Chondrocyte (in vitro differentiated cells): Measurements from ENCODE around the gene USP54. TPM values are rescaled to one million over a fixed set of nuclear protein-coding genes. Genes with fewer than 3 reads are reported as not detected.
A peak's percentile ranks its signal among the peaks of the same experiment; 100 is the strongest.
"Not testable (repeated sequence)": the region's sequence is repeated elsewhere in the genome, so short reads cannot be mapped to it uniquely, and the experiment has no call there.

Source experiments
- DNase-seq: peaks from one replicate; pipeline ENCODE4 v3.0.0; 2021; ENCODE audit warnings: mixed read lengths, low spot score
- H3K27ac Mint-ChIP-seq: one replicate; pipeline ENCODE4 v1.8.0; 2021; ENCODE audit warnings: mild to moderate bottlenecking, moderate library complexity, mixed read lengths; ENCODE audit not compliant: unreplicated experiment
- H3K27me3 Mint-ChIP-seq: 2 replicates; pipeline ENCODE4 v1.8.0; 2021; ENCODE audit warnings: low read depth, mixed read lengths
- H3K36me3 Mint-ChIP-seq: 2 replicates; pipeline ENCODE4 v1.8.0; 2021; ENCODE audit warnings: low read depth, mixed read lengths
- H3K4me1 Mint-ChIP-seq: 2 replicates; pipeline ENCODE4 v1.8.0; 2021; ENCODE audit warnings: low read depth, mild to moderate bottlenecking, mixed read lengths
- H3K4me3 Mint-ChIP-seq: one replicate; pipeline ENCODE4 v1.8.0; 2021; ENCODE audit warnings: mild to moderate bottlenecking, moderate library complexity, mixed read lengths; ENCODE audit not compliant: unreplicated experiment
- H3K9me3 Mint-ChIP-seq: 2 replicates; pipeline ENCODE4 v1.8.0; 2021; ENCODE audit warnings: low read depth, mixed read lengths
- CTCF ChIP-seq: fragments of 200-600 bp; sonication (generic); IDR thresholded peaks from 2 replicates; pipeline ENCODE4 v1.5.0; 2021; ENCODE audit warnings: antibody characterized with exemption, mild to moderate bottlenecking, moderate library complexity
- total RNA-seq: library from RNA; stranded (reverse); gene quantifications from 3 replicates; pipeline ENCODE4 v1.2.1, GENCODE V29; 2021

USP54 gene
- total RNA-seq, 1 donor from 2014 or later: 5.8 TPM

GRCh38 chr10:73588656-73589055 is 2.5 kb downstream of the USP54 start:
- peaks cover 3% of the 10 kb centered on the region for H3K9me3 Mint-ChIP-seq
- TF ChIP-seq CTCF: no peak
- H3K4me3 Mint-ChIP-seq: no peak overlapping the region
- H3K27me3 Mint-ChIP-seq: no peaks in the 10 kb centered on the region
- H3K36me3 Mint-ChIP-seq: no peaks in the 10 kb centered on the region
- no peak for DNase-seq
- H3K27ac Mint-ChIP-seq: no peak overlapping the region
- peaks cover 32% of the 10 kb centered on the region for H3K4me1 Mint-ChIP-seq

- no peak for DNase-seq
- no peak overlapping the region for H3K4me3 Mint-ChIP-seq
Observed at GRCh38 chr10:73586583-73586984, 4.6 kb downstream of the USP54 start.

GRCh38 chr10:73585327-73585726 is 5.8 kb downstream of the USP54 start:
- H3K27ac Mint-ChIP-seq: no peak overlapping the region
- TF ChIP-seq CTCF: no peak
- no peak overlapping the region for H3K4me3 Mint-ChIP-seq
- no peaks in the 10 kb centered on the region for H3K27me3 Mint-ChIP-seq
- H3K36me3 Mint-ChIP-seq: no peaks in the 10 kb centered on the region
- H3K4me1 Mint-ChIP-seq: peaks cover 20% of the 10 kb centered on the region
- DNase-seq: no peak
- peaks cover 3% of the 10 kb centered on the region for H3K9me3 Mint-ChIP-seq

More at GRCh38 chr10:73586583-73586984, 4.6 kb downstream of the USP54 start:
- TF ChIP-seq CTCF: no peak
- Mint-ChIP-seq H3K9me3 (peaks cover 3% of the 10 kb centered on the region), H3K27me3 (no peaks in the 10 kb centered on the region), H3K36me3 (no peaks in the 10 kb centered on the region), H3K4me1 (peaks cover 26% of the 10 kb centered on the region), H3K27ac (peak overlapping the region; percentile 56)

- Mint-ChIP-seq H3K36me3 (no peaks in the 10 kb centered on the region), H3K4me3 (no peak overlapping the region)
Observed at GRCh38 chr10:73584737-73585136, 6.4 kb downstream of the USP54 start.

GRCh38 chr10:73581918-73582317 is 9.2 kb downstream of the USP54 start:
- no peak overlapping the region for H3K4me3 Mint-ChIP-seq
- H3K36me3 Mint-ChIP-seq: no peaks in the 10 kb centered on the region
- DNase-seq: no peak
- no peak overlapping the region for H3K27ac Mint-ChIP-seq
- no peak for TF ChIP-seq CTCF
- no peaks in the 10 kb centered on the region for H3K27me3 Mint-ChIP-seq
- H3K9me3 Mint-ChIP-seq: peaks cover 3% of the 10 kb centered on the region
- H3K4me1 Mint-ChIP-seq: peaks cover 28% of the 10 kb centered on the region

More at GRCh38 chr10:73584737-73585136, 6.4 kb downstream of the USP54 start:
- Mint-ChIP-seq H3K27me3 (no peaks in the 10 kb centered on the region), H3K9me3 (peaks cover 3% of the 10 kb centered on the region), H3K27ac (no peak overlapping the region), H3K4me1 (peaks cover 20% of the 10 kb centered on the region)
- TF ChIP-seq CTCF: no peak
- DNase-seq: no peak

GRCh38 chr10:73578927-73579326 is 12.2 kb downstream of the USP54 start:
- not testable (repeated sequence) for H3K9me3 Mint-ChIP-seq, H3K4me3 Mint-ChIP-seq, H3K27ac Mint-ChIP-seq, DNase-seq, H3K27me3 Mint-ChIP-seq, H3K36me3 Mint-ChIP-seq
- peaks cover 29% of the 10 kb centered on the region for H3K4me1 Mint-ChIP-seq
